ENCODE results near the gene MSI2. TPM values are rescaled to one million over a fixed set of nuclear protein-coding genes. Genes with fewer than 3 reads are reported as not detected.

MSI2 gene
- total and polyA plus RNA-seq, 2 donors (not counting 1 experiment from before 2014, with no cell fraction given) = 16.1 to 196 TPM

- H3K9ac ChIP-seq (ENCODE audit: low read length) = no peak overlapping the region
- ATAC-seq (ENCODE audit: low read depth) (no peak), DNase-seq (no peak)
- peaks cover 70% of the 10 kb centered on the region for H3K79me2 ChIP-seq (ENCODE audit: control insufficient read depth, insufficient read depth, low read length)
- H3K9me3 ChIP-seq (ENCODE audit: control extremely low read depth in 1 of 3, control insufficient read depth in 2 of 3, insufficient read depth in 1 of 3, low read length in 2 of 3) = no peaks in the 10 kb centered on the region
- ChIA-PET CTCF (interaction anchor here (1.2 kb wide), 1 partner anchor 31 kb away, joined by 4 read pairs; no protein-coding TSS in a partner anchor), POLR2A (no interaction called here)
- TF ChIP-seq EZH2 (IDR thresholded peaks at IDR 0.05; ENCODE audit: borderline replicate concordance, insufficient read depth, low read depth, low read length, poor library complexity, severe bottlenecking) (no peak), CTCF (IDR thresholded peaks at IDR 0.05) (no peak)
- H2AFZ ChIP-seq (ENCODE audit: insufficient read depth, low read depth, low read length, poor library complexity, severe bottlenecking) = no peak overlapping the region
- intact Hi-C loops (cut with micrococcal nuclease) = no loop called here
- peaks cover 0 to 49% of the 10 kb centered on the region in 2 experiments for H3K36me3 ChIP-seq (replicated peaks in 1 of 2; ENCODE audit: control extremely low read depth in 1 of 2, control insufficient read depth in 1 of 2, extremely low read depth in 1 of 2, insufficient read depth in 2 of 2, low read length in 1 of 2)
- no peak overlapping the region for H3K4me2 ChIP-seq (replicated peaks; ENCODE audit: low read depth, low read length, poor library complexity, severe bottlenecking)
- H3K4me1 ChIP-seq (ENCODE audit: control insufficient read depth in 2 of 2, insufficient read depth in 2 of 2, low read length in 2 of 2) = no peaks in the 10 kb centered on the region
- Mint-ChIP-seq H3K27ac (no peak overlapping the region), H3K4me1 (peaks cover 5% of the 10 kb centered on the region), H3K9me3 (ENCODE audit: insufficient read depth) (no peaks in the 10 kb centered on the region), H3K27me3 (no peaks in the 10 kb centered on the region), H3K4me3 (no peak overlapping the region)
- no peak overlapping the region for H3K27ac ChIP-seq (ENCODE audit: low read length in 2 of 2)
- WGBS (ENCODE audit: insufficient coverage) = 96% methylated on average over 2 of the region's 3 CpGs
- H3K4me3 ChIP-seq (ENCODE audit: control extremely low read depth in 1 of 5, extremely low read depth in 1 of 5, insufficient read depth in 1 of 5, low read depth in 2 of 5, low read length in 4 of 5) = no peak overlapping the region
- peaks cover 34% of the 10 kb centered on the region for H4K20me1 ChIP-seq (ENCODE audit: control insufficient read depth, insufficient read depth, low read length, poor library complexity, severe bottlenecking)
- H3K27me3 ChIP-seq (replicated peaks in 1 of 4; ENCODE audit: control extremely low read depth in 1 of 4, control insufficient read depth in 3 of 4, insufficient read depth in 4 of 4, low read length in 3 of 4) = no peaks in the 10 kb centered on the region
Measured at GRCh38 chr17:57274162-57274561, 17.8 kb downstream of the MSI2 start.

GRCh38 chr17:57275071-57275764, 18.9 kb downstream of the MSI2 start:
- intact Hi-C loops (cut with micrococcal nuclease) = no loop called here
- H3K9me3 ChIP-seq (ENCODE audit: control extremely low read depth in 1 of 3, control insufficient read depth in 2 of 3, insufficient read depth in 1 of 3, low read length in 2 of 3) = no peaks in the 10 kb centered on the region
- no peak overlapping the region for H3K27ac ChIP-seq (ENCODE audit: low read length in 2 of 2)
- ATAC-seq (ENCODE audit: low read depth) = no peak
- TF ChIP-seq EZH2 (IDR thresholded peaks at IDR 0.05; ENCODE audit: borderline replicate concordance, insufficient read depth, low read depth, low read length, poor library complexity, severe bottlenecking) (no peak), CTCF (IDR thresholded peaks at IDR 0.05) (no peak)
- CTCF ChIA-PET = interaction anchor here (1.1 kb wide), 1 partner anchor 32 kb away, joined by 4 read pairs; no protein-coding TSS in a partner anchor
- peak overlapping the region; percentile 1 for H3K27ac Mint-ChIP-seq
- H3K4me2 ChIP-seq (replicated peaks; ENCODE audit: low read depth, low read length, poor library complexity, severe bottlenecking) = no peak overlapping the region
- no peak overlapping the region for H3K9ac ChIP-seq (ENCODE audit: low read length)
- H2AFZ ChIP-seq (ENCODE audit: insufficient read depth, low read depth, low read length, poor library complexity, severe bottlenecking) = no peak overlapping the region
- DNase-seq = no peak
- WGBS (ENCODE audit: insufficient coverage) = 86% methylated on average over 6 of the region's 6 CpGs
- peaks cover 4% of the 10 kb centered on the region for H3K4me1 Mint-ChIP-seq
- H3K36me3 ChIP-seq (replicated peaks in 1 of 2; ENCODE audit: control extremely low read depth in 1 of 2, control insufficient read depth in 1 of 2, extremely low read depth in 1 of 2, insufficient read depth in 2 of 2, low read length in 1 of 2) = peaks cover 0 to 39% of the 10 kb centered on the region in 2 experiments
- POLR2A ChIA-PET = no interaction called here
- peaks cover 69% of the 10 kb centered on the region for H3K79me2 ChIP-seq (ENCODE audit: control insufficient read depth, insufficient read depth, low read length)
- no peaks in the 10 kb centered on the region for H3K27me3 Mint-ChIP-seq
- H4K20me1 ChIP-seq (ENCODE audit: control insufficient read depth, insufficient read depth, low read length, poor library complexity, severe bottlenecking) = peaks cover 23% of the 10 kb centered on the region
- H3K27me3 ChIP-seq (replicated peaks in 1 of 4; ENCODE audit: control extremely low read depth in 1 of 4, control insufficient read depth in 3 of 4, insufficient read depth in 4 of 4, low read length in 3 of 4) = no peaks in the 10 kb centered on the region
- no peak overlapping the region for H3K4me3 ChIP-seq (ENCODE audit: control extremely low read depth in 1 of 5, extremely low read depth in 1 of 5, insufficient read depth in 1 of 5, low read depth in 2 of 5, low read length in 4 of 5)
- no peaks in the 10 kb centered on the region for H3K9me3 Mint-ChIP-seq (ENCODE audit: insufficient read depth)
- no peak overlapping the region for H3K4me3 Mint-ChIP-seq
- no peaks in the 10 kb centered on the region for H3K4me1 ChIP-seq (ENCODE audit: control insufficient read depth in 2 of 2, insufficient read depth in 2 of 2, low read length in 2 of 2)

Data from B cell (primary cell).